GM18868 (cell line): Measurements from ENCODE around the gene ELF3.
"Not testable (repeated sequence)": the region's sequence is repeated elsewhere in the genome, so short reads cannot be mapped to it uniquely, and the experiment has no call there.

Experiments
- ATAC-seq: cut with Tn5 transposase; IDR thresholded peaks from one replicate; pipeline ENCODE4 v1.9.1; 2021; ENCODE audit warnings: mild to moderate bottlenecking, moderate library complexity; ENCODE audit not compliant: unreplicated experiment

The ELF3 gene

GRCh38 chr1:202034149-202034682 is 23.8 kb downstream of the ELF3 start:
- ATAC-seq = no peak

GRCh38 chr1:202034683-202035462 is 24.5 kb downstream of the ELF3 start:
- no peak for ATAC-seq

GRCh38 chr1:202036595-202037387 is 26.4 kb downstream of the ELF3 start:
- no peak for ATAC-seq

- ATAC-seq = no peak
These were observed 27.4 kb downstream of the ELF3 start for GRCh38 chr1:202037706-202038296.

GRCh38 chr1:202038688-202039346 is 28.4 kb downstream of the ELF3 start:
- no peak for ATAC-seq

GRCh38 chr1:202045705-202046104 is 35.3 kb downstream of the ELF3 start:
- no peak for ATAC-seq

GRCh38 chr1:202046227-202046626 is 35.8 kb downstream of the ELF3 start:
- ATAC-seq = no peak

- ATAC-seq = no peak
These were observed 36.6 kb downstream of the ELF3 start for GRCh38 chr1:202046748-202047708.

- no peak for ATAC-seq
These were observed 37.6 kb downstream of the ELF3 start for GRCh38 chr1:202047977-202048376.

GRCh38 chr1:202049129-202049528 is 38.7 kb downstream of the ELF3 start:
- no peak for ATAC-seq

GRCh38 chr1:202054094-202054493 is 43.7 kb downstream of the ELF3 start:
- no peak for ATAC-seq

GRCh38 chr1:202054673-202055072 is 44.3 kb downstream of the ELF3 start:
- ATAC-seq = not testable (repeated sequence)

GRCh38 chr1:202056644-202057334 is 46.4 kb downstream of the ELF3 start:
- ATAC-seq = no peak

- not testable (repeated sequence) for ATAC-seq
These were observed 46.9 kb downstream of the ELF3 start for GRCh38 chr1:202057335-202057704.

- no peak for ATAC-seq
These were observed 47.9 kb downstream of the ELF3 start for GRCh38 chr1:202058001-202058908.

- ATAC-seq = no peak
These were observed 50.7 kb downstream of the ELF3 start for GRCh38 chr1:202061055-202061454.

GRCh38 chr1:202061787-202062186 is 51.4 kb downstream of the ELF3 start:
- ATAC-seq = not testable (repeated sequence)

- not testable (repeated sequence) for ATAC-seq
These were observed 52.2 kb downstream of the ELF3 start for GRCh38 chr1:202062636-202063035.
